Hematopoietic multipotent progenitor cell (in vitro differentiated cells): ENCODE data around the gene SSTR3. TPM values are rescaled to one million over a fixed set of nuclear protein-coding genes. Genes with fewer than 3 reads are reported as not detected.
"Not testable (repeated sequence)": the region's sequence is repeated elsewhere in the genome, so short reads cannot be mapped to it uniquely, and the experiment has no call there.

Experiments
- DNase-seq, 3 donors: peaks; one replicate each; pipeline ENCODE4 v3.0.0-alpha.2; 2011 to 2015; ENCODE audit warnings: low read depth in 2 of 3, low spot score in 2 of 3
- total RNA-seq: library from RNA; depleted of rRNA; stranded (reverse); fragments of >200 nt; gene quantifications from one replicate; pipeline ENCODE4 v1.2.3, GENCODE V29; 2012

The SSTR3 gene
- total RNA-seq, 1 donor, result under 0.01 TPM

DNA sequence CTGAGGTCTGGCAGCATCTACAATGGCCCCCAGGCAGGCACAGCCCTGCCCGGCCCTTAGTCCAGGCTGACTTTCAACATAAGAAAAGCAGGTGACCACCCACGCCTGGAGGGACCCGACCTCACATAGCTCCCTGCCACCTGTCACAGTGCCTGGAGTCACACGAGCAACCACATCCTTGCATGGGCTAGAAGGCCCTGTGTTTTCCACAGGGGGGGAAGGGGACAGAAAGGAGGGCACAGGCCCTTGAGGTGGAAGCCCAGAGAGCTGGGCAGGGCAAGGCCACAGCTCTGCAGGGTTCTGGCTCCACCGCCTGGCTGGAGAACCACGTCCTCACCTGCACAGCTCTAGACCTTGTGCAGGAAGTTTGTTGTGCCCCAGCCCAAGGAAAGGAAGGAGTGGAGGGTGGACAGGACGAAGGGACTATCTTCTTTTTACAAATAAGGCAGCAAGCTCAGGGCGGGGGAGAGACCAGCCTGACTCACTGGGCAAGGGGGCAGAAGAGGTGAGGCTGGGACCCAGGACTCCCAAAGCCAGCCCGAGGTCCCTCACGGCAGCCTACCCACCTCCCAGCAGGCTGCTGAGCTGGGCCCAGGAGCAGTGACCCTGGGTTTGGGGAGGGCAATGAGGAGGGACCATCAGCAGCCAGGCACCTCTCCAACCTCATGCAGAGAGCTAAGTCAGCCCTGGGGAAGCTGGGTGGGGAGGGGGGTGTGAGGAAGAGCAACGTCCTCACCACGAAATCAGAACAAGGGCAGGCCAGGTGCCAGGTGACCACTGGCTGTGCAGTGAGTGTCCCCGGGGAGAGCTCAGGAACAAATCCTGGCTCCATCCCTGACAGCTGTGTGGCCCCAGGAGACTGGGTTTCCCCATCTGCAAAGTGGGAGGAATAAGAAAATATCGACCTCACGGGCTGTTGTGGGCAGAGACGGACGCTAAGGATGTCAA is 28.6 kb downstream of the SSTR3 start:
- DNase-seq, result no peak

DNA sequence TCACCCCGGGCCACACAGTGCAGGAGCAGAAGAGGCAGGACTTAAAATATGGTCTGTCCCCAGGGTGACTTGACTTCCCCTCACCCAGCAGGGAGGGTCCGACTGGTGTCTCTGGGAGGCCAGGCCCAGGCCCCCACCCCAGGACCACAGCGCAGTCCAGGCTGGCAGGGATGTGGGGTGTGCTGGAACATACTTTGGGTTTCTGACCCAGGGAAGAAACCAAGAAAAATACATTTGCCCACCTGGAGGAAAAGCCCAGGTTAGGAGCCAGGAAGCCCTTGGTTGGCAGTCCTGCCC is 29.4 kb downstream of the SSTR3 start:
- DNase-seq, result no peak

DNA sequence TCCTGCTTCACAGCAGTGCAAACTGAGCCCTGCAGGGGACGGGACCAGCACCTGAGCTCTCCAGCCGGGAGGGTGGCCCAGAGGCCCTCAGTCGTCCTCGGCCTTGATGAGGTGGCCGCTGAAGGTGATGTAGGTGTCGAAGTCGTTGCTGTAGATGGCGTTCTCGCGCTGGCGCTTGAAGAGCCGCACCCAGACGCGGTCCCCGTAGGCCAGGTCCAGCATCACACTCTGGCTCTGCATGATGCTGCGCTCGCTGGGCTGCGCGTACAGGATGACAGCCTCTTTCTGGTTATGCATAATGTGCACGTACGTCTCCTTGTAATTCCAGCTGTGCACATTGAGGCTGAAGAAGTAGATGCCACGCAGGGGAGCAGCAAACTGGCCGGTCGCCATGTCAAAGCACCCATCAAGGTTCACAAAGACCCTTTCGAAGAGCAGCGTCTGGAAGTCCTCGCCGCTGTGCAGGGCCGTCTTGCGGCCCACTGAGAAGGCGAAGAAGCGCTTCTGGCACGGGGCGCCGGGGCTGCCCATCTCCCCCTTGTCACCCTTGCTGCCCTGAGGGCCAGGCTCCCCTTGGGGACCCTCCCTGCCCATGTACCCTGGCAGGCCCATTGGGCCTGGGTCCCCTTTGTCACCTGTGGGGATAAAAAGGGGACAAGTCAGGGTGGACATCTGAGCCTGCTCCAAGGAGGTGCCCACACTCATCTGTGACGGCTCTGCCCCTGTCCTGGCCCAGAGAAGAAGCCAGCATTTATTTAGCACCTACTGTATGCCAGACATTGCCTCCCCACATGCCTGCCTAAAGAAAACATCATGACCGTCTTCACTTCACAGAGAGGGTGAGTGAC is 30.0 kb downstream of the SSTR3 start:
- DNase-seq, result no peak

DNA sequence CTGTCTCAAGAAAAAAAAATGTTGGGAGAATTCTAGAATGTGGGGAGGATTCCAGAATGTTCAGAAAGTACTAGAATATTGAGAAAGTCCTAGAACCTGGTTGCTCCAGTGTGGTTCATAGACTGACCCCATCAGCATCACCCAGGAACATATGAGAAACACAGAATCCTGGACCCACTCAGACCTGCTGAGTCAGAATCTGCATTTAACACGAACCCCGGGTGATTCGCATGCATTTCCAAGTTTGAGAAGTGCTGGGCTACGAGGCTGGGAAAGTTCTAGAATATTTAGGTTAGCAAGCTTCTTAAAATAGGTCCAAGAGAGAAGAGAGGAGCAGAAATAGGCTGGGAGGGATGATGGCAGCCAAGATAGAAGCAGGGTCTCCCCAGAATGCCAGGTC is 30.6 kb downstream of the SSTR3 start:
- DNase-seq, result no peak

DNA sequence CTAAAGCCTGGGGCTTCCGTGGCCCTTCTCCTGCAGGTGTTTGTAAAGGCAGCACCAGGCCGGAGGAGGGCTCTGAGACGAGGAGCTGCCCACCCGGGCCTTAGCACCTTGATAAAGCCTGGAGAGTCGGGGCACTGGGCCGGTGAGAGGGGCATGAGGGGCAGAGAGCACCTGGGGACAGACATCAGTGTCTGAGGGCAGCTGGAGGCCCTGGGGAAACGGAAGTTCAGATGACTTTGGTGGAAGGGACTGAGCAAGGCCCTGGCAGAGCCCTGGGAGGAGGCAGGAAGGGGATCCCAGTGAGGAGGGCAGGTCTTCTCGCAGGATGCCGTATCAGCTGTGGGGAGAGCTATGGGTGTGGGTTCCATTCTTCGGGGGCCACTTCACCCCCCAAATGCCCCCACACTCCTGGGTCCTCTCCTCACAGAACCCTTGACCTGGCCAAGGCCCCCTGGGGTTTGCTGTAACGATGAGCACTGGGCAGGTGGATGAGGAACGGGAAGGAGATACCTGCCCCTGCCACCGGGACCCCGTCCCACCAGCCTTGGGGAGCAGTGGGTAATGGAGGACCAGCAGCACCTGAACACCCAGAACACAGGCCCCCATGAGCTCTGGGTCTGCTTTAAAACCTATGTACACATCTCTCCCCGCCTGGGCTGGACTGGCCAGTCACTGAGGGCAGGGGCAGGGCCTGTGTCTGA is 31.6 kb downstream of the SSTR3 start:
- no peak for DNase-seq

DNA sequence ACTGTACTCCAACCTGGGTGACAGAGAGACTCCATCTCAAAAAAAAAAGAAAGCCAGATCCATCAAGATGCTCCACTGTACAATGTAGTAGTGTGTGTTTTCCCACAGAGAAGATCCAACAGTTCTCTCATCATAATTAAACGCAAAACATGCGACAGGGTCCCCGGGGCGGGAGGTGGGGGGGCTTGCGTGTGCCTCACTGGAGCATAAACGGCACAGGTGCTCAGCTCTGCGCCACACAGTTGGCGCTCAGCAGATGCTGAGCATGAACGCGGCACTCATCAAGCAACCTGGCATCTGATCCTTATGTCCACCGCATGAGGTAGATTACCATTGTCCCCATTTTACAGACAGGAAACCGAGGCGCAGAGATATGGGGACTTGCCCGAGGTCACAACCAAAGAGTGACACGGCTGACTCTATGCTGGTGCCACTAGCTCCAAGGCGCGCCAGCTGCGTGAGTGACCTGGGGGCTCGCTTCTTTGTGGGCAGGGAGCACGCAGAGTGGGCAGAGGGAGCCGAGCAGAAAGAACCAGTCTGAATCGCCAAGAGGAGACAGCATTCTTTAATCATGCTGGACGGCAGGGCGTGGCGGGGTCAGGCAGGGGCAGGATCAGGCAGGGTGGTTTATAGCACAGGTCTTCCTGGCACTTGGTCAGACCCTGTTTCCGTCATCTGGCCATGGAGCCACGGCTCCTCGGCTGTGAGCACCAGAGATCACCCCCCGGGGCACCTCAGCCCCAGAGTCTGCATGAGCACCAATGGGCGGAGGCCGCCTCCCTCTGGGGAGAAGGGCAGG is 32.5 kb downstream of the SSTR3 start:
- no peak for DNase-seq

DNA sequence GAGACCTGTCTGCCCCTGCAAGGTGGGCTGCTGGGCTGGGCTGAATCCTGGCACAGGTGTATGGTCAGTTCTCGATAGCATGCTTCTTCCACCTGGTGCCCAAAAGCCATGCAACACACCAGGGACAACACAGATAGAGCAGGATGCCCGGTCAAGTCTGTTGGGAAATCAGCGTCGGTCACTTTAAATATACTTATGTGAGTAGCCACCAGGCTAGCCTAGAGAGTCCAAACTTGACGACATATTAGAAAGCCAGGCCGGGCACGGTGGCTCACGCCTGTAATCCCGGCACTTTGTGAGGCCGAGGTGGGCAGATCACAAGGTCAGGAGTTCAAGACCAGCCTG is 33.2 kb downstream of the SSTR3 start:
- no peak for DNase-seq

DNA sequence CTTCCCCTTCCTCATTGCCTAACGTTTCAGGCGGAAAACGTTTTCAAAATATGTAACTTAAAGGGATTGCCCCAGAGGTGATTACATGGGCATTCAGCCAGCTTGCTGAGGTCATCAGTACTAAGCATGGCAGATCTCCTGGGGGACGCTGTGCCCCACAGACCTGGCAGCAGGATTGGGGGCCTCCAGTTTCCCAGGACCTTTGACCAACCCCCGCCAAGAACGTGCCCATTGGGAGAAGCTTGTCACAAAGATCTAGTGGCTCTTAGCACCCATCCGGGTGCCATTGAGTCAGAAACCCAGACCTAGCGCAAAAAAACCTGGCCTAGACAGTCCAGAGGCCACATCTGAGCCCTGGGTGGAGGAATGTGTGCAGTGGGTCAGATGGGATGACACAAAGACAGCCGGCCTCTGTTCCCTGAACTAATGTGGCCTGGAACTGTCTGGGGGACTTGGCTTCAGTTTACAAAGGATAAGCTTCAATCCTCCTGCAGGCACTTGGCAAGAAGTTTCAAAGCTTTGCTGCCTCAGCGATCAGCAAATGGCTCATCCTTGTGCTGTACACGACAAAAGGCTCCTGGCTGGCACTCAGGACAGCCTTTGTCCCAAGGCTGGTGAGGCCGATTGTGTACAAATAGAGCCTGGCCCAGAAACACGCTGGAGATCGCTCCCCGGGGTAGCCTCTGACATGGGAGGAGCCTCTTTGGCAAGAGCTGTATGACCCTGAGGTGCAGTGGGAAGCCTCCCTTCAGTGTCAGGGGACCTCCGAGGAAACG is 33.7 kb downstream of the SSTR3 start:
- DNase-seq, result no peak

DNA sequence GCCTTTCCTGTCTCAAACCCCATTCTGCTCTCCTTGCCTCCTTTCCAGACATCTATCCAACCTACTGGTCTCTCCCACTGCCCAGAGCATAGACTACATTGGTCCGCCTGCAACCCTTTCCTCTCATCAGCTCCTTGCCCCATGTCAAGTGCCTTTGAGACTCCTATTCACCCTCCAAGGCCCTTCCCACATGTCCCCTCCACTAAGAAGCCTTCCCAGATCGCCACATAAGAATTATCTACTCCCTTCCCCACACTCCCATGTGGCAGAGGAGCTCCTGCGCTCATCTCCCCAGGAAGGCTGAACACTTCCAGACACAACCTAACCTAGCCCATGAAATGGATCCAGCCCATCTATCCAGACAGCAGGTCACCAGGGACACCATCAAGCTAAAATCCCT is 34.5 kb downstream of the SSTR3 start:
- DNase-seq, result no peak

DNA sequence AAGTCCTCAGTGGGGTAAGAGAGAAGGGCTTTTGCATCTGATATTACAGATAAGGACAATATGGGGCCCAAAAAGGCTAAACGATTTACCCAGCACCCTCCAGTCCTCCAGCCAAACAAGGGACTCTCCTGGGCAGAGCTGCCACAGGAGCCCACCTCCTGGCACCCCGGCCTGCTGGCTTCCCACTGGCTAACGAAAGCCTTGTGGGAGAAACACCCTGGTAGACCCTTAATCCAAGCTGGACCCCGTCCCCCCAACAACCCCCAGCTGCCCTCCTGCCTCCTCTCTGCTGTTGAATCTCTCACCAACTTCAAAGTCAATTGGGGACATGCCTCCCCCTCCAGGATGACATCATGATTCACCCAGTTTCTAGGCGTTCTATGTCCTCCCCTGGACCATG is 35.1 kb downstream of the SSTR3 start:
- no peak for DNase-seq

DNA sequence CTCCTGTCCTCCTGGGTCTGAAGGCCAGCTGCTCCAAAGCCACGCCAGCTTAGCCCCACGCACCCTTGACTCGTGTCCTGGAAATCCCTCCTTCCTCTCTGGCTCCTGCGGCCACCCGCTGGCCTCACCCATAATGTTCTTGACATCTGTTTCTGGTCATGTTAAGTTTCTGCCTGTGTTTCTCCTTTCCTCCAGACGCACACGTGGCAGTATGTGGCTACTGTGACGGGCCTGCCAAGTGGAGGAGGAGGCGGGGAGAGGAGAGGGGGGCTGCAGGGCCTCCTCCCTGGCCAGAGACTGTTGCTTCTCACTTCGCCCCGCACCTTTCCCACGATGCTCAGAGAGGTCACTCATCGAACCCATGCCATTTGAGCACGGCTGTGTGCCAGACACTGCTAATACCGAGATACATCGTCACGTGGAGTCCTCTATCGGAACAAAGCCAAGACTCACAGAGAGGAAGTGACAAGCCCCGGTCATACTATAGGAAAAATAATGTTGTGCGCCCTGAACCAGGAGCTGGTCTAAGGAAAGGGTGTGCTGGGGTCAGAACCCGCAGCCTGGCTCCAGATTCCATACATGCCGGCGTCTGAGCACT is 35.7 kb downstream of the SSTR3 start:
- peak in 2 of 3 donors; percentile 73 to 86 for DNase-seq

DNA sequence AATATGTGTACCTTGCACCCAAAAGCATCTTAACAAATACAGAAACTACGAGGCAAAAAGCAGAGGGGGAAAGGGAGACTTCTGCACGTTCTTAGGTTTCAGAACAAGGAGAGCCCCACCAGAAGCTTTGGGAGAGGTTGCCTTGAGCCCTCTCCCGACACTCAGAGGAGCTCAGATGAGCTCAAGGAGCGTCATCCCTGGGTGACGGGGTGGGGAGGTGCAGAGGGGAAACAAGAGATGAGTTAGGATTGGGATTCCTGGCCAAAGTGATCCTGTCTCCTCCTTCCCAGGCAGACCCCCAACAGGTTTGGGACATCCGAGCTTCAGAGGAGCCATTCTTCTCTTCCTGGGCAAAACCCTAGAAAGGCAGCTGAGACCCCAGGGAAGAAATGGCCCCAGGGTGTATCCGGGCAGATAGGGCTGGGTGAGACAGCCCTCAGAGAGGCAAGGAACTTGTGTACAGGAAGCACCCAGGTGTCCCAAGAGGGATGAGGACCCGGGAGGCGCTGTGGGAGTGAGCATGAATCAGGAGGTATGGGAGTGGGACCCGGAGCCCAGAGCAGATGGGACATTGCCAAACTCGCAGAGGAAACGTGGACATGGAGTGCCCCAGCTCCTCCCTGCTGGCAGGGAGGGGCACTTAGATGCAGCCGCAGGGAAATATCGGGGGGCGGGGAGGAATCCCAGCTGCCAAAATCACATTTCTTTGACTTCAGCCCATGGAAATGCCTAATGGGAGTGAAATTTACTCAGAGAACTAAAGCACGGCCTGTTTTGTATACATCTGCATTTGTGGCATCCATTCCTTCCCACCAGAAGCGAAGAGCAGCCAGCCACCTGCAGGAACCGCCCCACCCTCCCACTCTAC is 36.6 kb downstream of the SSTR3 start:
- DNase-seq, result no peak

DNA sequence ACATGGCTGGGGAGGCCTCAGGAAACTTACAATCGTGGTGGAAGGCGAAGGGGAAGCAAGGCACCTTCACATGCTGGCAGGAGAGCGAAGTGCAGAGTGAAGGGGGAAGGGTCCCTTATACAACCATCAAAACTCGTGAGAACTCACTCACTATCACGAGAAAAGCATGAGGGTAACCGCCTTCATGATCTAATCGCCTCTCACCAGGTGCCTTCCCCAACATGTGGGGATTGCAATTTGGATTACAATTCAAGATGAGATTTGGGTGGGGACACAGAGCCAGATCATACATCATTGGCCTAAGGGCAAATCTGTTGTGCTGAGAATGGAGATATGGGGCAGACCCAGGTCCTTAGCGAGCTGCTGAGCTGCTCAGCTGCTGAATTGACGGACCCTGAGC is 37.3 kb downstream of the SSTR3 start:
- no peak for DNase-seq

DNA sequence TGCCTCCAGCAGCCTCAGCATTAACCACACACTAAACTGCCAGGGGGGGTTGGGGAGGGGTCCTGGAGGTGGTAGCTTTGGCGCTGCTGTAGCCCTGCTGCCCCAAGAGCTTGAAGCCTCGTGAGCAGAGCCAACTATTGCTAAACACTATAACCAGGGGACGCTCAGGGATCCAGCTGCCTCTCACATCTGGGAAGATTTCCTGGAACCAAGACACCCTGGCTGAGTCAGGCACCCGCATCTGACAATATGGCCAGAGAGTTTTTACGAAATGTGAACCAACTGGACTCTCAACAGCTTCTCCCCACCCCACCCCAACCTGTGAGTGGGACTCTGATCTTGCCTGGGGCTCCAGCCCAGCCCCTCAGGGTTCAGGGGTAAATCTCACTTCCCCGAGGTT is 38.6 kb downstream of the SSTR3 start:
- no peak for DNase-seq

DNA sequence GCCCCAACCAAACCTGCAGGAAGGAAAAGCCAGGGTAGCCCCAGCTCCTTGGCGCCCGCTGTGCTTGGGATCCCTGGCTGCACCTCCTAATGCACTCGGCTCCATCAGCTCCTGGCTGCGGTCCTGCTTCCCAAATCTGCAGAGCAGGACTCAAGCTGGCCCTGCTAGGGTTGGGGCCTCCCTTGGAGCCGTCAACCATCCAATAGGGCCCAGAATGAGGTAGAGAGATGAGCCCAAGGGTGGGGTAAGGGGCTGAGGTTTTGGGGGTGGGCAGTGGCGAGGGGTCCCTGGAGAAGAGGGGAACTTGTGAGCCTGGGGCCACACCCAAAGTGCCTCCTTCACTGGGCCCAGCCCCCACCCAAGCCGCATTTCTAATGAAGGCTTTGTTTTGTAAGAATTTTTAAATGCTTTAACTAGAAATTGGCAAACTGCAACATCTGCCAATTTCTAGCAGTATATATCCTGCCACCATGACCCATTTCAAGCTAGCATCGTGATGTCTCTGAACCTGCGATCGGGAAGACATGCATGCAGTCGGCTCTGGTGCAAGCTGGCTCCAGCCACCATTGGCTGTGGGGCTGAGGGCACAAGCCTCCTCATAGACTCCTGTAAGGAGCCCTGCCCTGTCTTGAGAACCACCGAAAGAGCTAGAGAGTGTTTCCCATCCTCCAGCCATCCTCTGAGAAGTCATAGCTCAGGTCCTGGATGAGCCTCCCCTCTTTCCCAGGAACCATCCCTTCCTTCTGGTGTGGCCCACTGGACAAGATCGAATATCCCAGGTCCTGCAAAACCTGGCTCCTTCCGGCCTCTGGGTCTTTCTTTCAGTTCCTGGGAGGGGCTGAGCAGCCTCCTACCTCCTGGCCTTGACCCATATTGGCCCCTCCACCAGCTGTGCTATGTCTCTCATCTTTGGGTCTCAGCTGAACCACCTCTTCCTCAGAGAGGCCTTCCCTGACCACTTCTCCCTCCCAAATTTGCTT is 39.7 kb downstream of the SSTR3 start:
- DNase-seq, result no peak

DNA sequence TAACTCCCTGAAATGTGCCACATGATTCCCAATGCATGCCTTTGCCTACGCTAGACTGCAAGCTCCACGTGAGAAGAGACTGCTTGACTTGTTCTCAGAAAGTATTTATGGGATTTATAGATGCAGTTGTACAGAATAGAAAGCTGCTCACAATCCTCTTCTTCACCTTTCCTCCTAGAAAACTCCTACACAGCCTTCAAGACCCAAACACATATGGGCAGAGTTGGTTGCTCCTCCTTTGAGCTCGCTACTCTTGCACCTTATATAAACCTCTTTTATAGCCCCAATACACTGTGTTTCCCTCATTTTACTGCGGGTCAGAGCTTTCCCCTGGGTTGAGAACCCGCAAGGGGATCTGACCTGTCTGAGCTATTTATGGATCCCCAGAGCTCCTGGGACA is 40.6 kb downstream of the SSTR3 start:
- DNase-seq, result no peak

DNA sequence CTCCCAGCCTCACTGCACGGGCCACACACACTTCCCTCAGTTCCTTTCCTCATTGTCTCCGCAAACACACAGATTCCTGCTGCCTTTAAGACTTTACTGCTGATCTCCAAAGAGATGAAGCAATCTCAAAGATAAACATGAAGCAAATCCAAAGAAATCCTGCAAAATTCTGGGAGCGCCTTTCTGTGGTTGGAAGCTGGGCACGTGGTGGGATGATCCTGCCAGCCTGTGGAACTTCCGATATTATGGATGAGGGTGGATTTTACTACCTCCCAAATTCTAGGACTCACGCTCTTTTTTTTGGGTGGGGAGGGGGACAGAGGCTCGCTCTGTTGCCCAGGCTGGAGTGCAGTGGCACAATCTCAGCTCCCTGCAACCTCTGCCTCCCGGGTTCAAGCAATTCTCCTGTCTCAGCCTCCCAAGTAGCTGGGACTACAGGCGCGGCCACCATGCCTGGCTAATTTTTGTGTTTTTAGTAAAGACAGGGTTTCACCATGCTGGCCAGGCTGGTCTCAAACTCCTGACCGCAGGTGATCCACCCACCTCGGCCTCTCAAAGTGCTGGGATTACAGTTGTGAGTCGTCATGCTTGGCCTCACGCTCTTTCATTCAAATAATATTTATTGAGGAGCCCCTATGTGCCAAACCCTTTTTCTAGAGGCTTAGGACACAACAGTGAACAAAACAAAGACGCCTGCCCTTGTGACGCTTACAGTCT is 41.4 kb downstream of the SSTR3 start:
- not testable (repeated sequence) for DNase-seq
